ENCODE measurements around the gene AP2A1. TPM values are rescaled to one million over a fixed set of nuclear protein-coding genes. Genes with fewer than 3 reads are reported as not detected.
A peak's percentile ranks its signal among the peaks of the same experiment; 100 is the strongest.

AP2A1 gene
- total and polyA plus RNA-seq, 9 of the 15 experiments (the other 6 are each of a cell fraction or from before 2014, with no cell fraction given), result 0.55 to 150 (median 31.9) TPM

- peak; percentile 81 for TF ChIP-seq SIN3B (IDR thresholded peaks at IDR 0.05; ENCODE audit: low read depth)
- TF ChIP-seq ZFX (CRISPR knock-in tag; IDR thresholded peaks at IDR 0.05), result peak; percentile 83
- TF ChIP-seq CSDE1 (IDR thresholded peaks at IDR 0.05), result peak; percentile 58 to 98
- no peak for TF ChIP-seq ZNF778 (CRISPR knock-in tag; IDR thresholded peaks at IDR 0.05)
- TF ChIP-seq ZNF589 (CRISPR knock-in tag; IDR thresholded peaks at IDR 0.05; ENCODE audit: low read depth), result 0 out of 2 replicates have a peak, but pooled peaks have one; percentile 47
- TF ChIP-seq ZBTB9 (CRISPR knock-in tag; IDR thresholded peaks at IDR 0.05), result 0 out of 2 replicates have a peak, but pooled peaks have one; percentile 8
- TF ChIP-seq, protein P1, sequence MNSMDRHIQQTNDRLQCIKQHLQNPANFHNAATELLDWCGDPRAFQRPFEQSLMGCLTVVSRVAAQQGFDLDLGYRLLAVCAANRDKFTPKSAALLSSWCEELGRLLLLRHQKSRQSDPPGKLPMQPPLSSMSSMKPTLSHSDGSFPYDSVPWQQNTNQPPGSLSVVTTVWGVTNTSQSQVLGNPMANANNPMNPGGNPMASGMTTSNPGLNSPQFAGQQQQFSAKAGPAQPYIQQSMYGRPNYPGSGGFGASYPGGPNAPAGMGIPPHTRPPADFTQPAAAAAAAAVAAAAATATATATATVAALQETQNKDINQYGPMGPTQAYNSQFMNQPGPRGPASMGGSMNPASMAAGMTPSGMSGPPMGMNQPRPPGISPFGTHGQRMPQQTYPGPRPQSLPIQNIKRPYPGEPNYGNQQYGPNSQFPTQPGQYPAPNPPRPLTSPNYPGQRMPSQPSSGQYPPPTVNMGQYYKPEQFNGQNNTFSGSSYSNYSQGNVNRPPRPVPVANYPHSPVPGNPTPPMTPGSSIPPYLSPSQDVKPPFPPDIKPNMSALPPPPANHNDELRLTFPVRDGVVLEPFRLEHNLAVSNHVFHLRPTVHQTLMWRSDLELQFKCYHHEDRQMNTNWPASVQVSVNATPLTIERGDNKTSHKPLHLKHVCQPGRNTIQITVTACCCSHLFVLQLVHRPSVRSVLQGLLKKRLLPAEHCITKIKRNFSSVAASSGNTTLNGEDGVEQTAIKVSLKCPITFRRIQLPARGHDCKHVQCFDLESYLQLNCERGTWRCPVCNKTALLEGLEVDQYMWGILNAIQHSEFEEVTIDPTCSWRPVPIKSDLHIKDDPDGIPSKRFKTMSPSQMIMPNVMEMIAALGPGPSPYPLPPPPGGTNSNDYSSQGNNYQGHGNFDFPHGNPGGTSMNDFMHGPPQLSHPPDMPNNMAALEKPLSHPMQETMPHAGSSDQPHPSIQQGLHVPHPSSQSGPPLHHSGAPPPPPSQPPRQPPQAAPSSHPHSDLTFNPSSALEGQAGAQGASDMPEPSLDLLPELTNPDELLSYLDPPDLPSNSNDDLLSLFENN (IDR thresholded peaks at IDR 0.05; ENCODE audit: low read depth in 2 of 2, low read length in 2 of 2), result 0 out of 4 replicates have a peak, but pooled peaks of 1 of the 2 experiments have one; percentile 9
- peak; percentile 39; the same call in 1 of the 2 replicates for TF ChIP-seq CTBP1 (IDR thresholded peaks at IDR 0.05; ENCODE audit: borderline replicate concordance)
- no peak for TF ChIP-seq NR2C2 (CRISPR knock-in tag; IDR thresholded peaks at IDR 0.05)
- TF ChIP-seq NR2C2 (tag; IDR thresholded peaks at IDR 0.05), result peak; percentile 71
- peak; percentile 12; the same call in 1 of the 2 replicates for TF ChIP-seq NCOA1 (IDR thresholded peaks at IDR 0.05; ENCODE audit: low read depth)
- TF ChIP-seq L3MBTL2 (IDR thresholded peaks at IDR 0.05), result peak; percentile 68; the same call in 1 of the 2 replicates
- TF ChIP-seq E2F6 (IDR thresholded peaks at IDR 0.05; ENCODE audit: borderline replicate concordance in 1 of 2, extremely low read depth in 1 of 2, insufficient read depth in 1 of 2, insufficient read length in 1 of 2, low read depth in 1 of 2, low read length in 1 of 2, poor library complexity in 1 of 2, severe bottlenecking in 1 of 2), result peak; percentile 65 to 80
- no peak for TF ChIP-seq ZNF695 (CRISPR knock-in tag; IDR thresholded peaks at IDR 0.05)
- TF ChIP-seq RBFOX2 (IDR thresholded peaks at IDR 0.05; ENCODE audit: low read depth, low read length), result peak; percentile 83
- 0 out of 2 replicates have a peak, but pooled peaks have one; percentile 24 for TF ChIP-seq ZNF239 (CRISPR knock-in tag; IDR thresholded peaks at IDR 0.05)
- TF ChIP-seq MYBL2 (IDR thresholded peaks at IDR 0.05; ENCODE audit: low read depth), result peak; percentile 33; the same call in 1 of the 2 replicates
- no peak for TF ChIP-seq MYBL2 (CRISPR knock-in tag; IDR thresholded peaks at IDR 0.05; ENCODE audit: borderline replicate concordance)
- TF ChIP-seq SRSF1 (IDR thresholded peaks at IDR 0.05; ENCODE audit: low read depth, low read length), result no peak
- peak; percentile 56 for TF ChIP-seq KDM5B (IDR thresholded peaks at IDR 0.05; ENCODE audit: insufficient replicate concordance, low read depth, low read length)
- no peak for TF ChIP-seq LEF1 (IDR thresholded peaks at IDR 0.05)
- 0 out of 2 replicates have a peak, but pooled peaks have one; percentile 33 for TF ChIP-seq ZNF75A (CRISPR knock-in tag; IDR thresholded peaks at IDR 0.05)
- peak; percentile 56; the same call in 1 of the 2 replicates for TF ChIP-seq DMBX1 (CRISPR knock-in tag; IDR thresholded peaks at IDR 0.05; ENCODE audit: borderline replicate concordance)
These were observed 51.3 kb downstream of the AP2A1 start, which contains the start of gene MED25 (continued) for GRCh38 chr19:49817964-49818648.
